HCT116 (cell line): ENCODE measurements around the gene FLNB. TPM values are rescaled to one million over a fixed set of nuclear protein-coding genes. Genes with fewer than 3 reads are reported as not detected.

Experiments used
- ATAC-seq: fragments of 200-7000 bp; cut with Tn5 transposase; 2 replicates; pipeline ENCODE4 v1.9.1; 2020; ENCODE audit warnings: mild to moderate bottlenecking, moderate library complexity
- BruUV-seq: library from RNA; stranded (reverse); fragments of 400-500 nt; replicated peaks from 2 replicates; lab custom pipeline; 2021; lab: Mats Ljungman, UMichigan
- CTCF ChIA-PET: fragments of 300-600 bp; sonication (Branson Sonifier 250); formaldehyde crosslinking; loops from one replicate; lab custom pipeline; 2021; ENCODE audit warnings: antibody characterized with exemption; lab: Charles Lee
- POLR2A ChIA-PET: fragments of 300-600, 350-600 bp; sonication (Branson Sonifier 250); formaldehyde crosslinking; loops from one replicate; lab custom pipeline; 2021; ENCODE audit warnings: antibody characterized with exemption; lab: Charles Lee
- RAD21 ChIA-PET, 2 experiments: fragments of 300-600 bp; sonication (Branson Sonifier 250); formaldehyde crosslinking; loops; one replicate each; lab custom pipeline; 2023; ENCODE audit warnings: low total read pairs in 2 of 2; ENCODE audit not compliant: uncharacterized antibody in 2 of 2, unreplicated experiment in 2 of 2, low non-redundant PET in 1 of 2; lab: Charles Lee
- DNase-seq: peaks from one replicate; pipeline ENCODE4 v3.0.0-alpha.2; 2010; ENCODE audit warnings: low read depth, low spot score
- H2AFZ ChIP-seq: fragments of 200-600 bp; shearing (Covaris generic), sonication (generic); 2 replicates; pipeline ENCODE4 v1.6.1; 2017; ENCODE audit warnings: low read depth, mixed run types, mixed read lengths, antibody characterized with exemption, low read length; ENCODE audit not compliant: poor library complexity, severe bottlenecking
- H3K27ac ChIP-seq: 2 replicates; pipeline ENCODE4 v1.5.1; 2012; ENCODE audit warnings: low read depth, low read length
- H3K27me3 ChIP-seq: fragments of 200-600 bp; sonication (generic); 2 replicates; pipeline ENCODE4 v1.6.1; 2016; ENCODE audit warnings: mixed run types, low read length, mixed read lengths; ENCODE audit not compliant: insufficient read depth
- H3K36me3 ChIP-seq, 2 experiments: fragments of 200-500 bp in 1 of 2; fragments of 200-600 bp in 1 of 2; sonication (Bioruptor generic) in 1 of 2; sonication (generic) in 1 of 2; 2 replicates each; pipeline versions ENCODE4 v1.5.1 to v1.6.1; 2014 to 2016; ENCODE audit warnings: low read length in 2 of 2, inconsistent platforms in 1 of 2, mixed read lengths in 1 of 2, mixed run types in 1 of 2; ENCODE audit not compliant: insufficient read depth in 2 of 2, control insufficient read depth in 1 of 2
- H3K4me1 ChIP-seq, 2 experiments: fragments of 200-600 bp in 1 of 2; sonication (generic) in 1 of 2; 2 replicates each; pipeline versions ENCODE4 v1.5.1 to v1.6.1; 2012 to 2017; ENCODE audit warnings: low read length in 2 of 2, inconsistent platforms in 1 of 2, mild to moderate bottlenecking in 1 of 2, mixed read lengths in 1 of 2, mixed run types in 1 of 2, moderate library complexity in 1 of 2; ENCODE audit not compliant: insufficient read depth in 2 of 2, control insufficient read depth in 1 of 2
- H3K4me2 ChIP-seq: fragments of 200-600 bp; sonication (generic); 2 replicates; pipeline ENCODE4 v1.6.1; 2017; ENCODE audit warnings: mixed run types, low read length, mixed read lengths
- H3K4me3 ChIP-seq, 2 experiments: fragments of 200-600 bp in 1 of 2; sonication (generic) in 1 of 2; replicated peaks in 1 of 2; 2 replicates each; pipeline ENCODE4 v1.5.1; 2011 to 2016; ENCODE audit warnings: low read length in 2 of 2, control low read depth in 1 of 2, low read depth in 1 of 2, mild to moderate bottlenecking in 1 of 2, mixed read lengths in 1 of 2, mixed run types in 1 of 2
- H3K79me2 ChIP-seq: fragments of 200-600 bp; sonication (generic); 2 replicates; pipeline ENCODE4 v1.6.1; 2017; ENCODE audit warnings: mild to moderate bottlenecking, mixed run types, low read length, moderate library complexity, mixed read lengths; ENCODE audit not compliant: insufficient read depth
- H3K9ac ChIP-seq: fragments of 200-600 bp; sonication (generic); 2 replicates; pipeline ENCODE4 v1.6.1; 2016; ENCODE audit warnings: low read length, mixed read lengths
- H3K9me2 ChIP-seq: fragments of 200-600 bp; sonication (generic), shearing (Covaris generic); 2 replicates; pipeline ENCODE4 v1.6.1; 2017; ENCODE audit warnings: mixed run types, mild to moderate bottlenecking, moderate library complexity; ENCODE audit not compliant: insufficient read depth
- H3K9me3 ChIP-seq, 2 experiments: fragments of 200-500 bp in 1 of 2; fragments of 200-600 bp in 1 of 2; sonication (Bioruptor generic) in 1 of 2; sonication (generic) in 1 of 2; 2 replicates each; pipeline ENCODE4 v1.6.1; 2014 to 2017; ENCODE audit warnings: low read length in 2 of 2, mixed read lengths in 2 of 2, inconsistent platforms in 1 of 2, low read depth in 1 of 2, mild to moderate bottlenecking in 1 of 2, mixed run types in 1 of 2, moderate library complexity in 1 of 2; ENCODE audit not compliant: control insufficient read depth in 1 of 2, insufficient read depth in 1 of 2
- H4K20me1 ChIP-seq: fragments of 200-600 bp; sonication (generic), shearing (Covaris generic); 2 replicates; pipeline ENCODE4 v1.6.1; 2017; ENCODE audit warnings: mixed run types, mild to moderate bottlenecking, moderate library complexity; ENCODE audit not compliant: insufficient read depth
- ATF3 ChIP-seq: IDR thresholded peaks from 2 replicates; pipeline ENCODE4 v1.6.1; 2012
- CEBPB ChIP-seq: IDR thresholded peaks from 2 replicates; pipeline ENCODE4 v1.6.1; 2012; ENCODE audit warnings: low read depth
- CTCF ChIP-seq, 3 experiments: fragments of 200-600 bp in 1 of 3; sonication (generic) in 1 of 3; IDR thresholded peaks in 2 of 3; conservative IDR thresholded peaks in 1 of 3; 2 replicates each; pipeline ENCODE4 v1.5.1; 2012 to 2017; ENCODE audit warnings: low read depth in 2 of 3, low read length in 2 of 3, antibody characterized with exemption in 1 of 3, borderline replicate concordance in 1 of 3, control low read depth in 1 of 3, mild to moderate bottlenecking in 1 of 3, mixed read lengths in 1 of 3, mixed run types in 1 of 3, moderate library complexity in 1 of 3; ENCODE audit not compliant: insufficient read depth in 1 of 3
- EGR1 ChIP-seq: IDR thresholded peaks from 2 replicates; pipeline ENCODE4 v1.6.1; 2012; ENCODE audit warnings: low read depth
- ELF1 ChIP-seq: IDR thresholded peaks from 2 replicates; pipeline ENCODE4 v1.6.1; 2012; ENCODE audit warnings: low read depth, borderline replicate concordance
- EZH2phosphoT487 ChIP-seq: fragments of 200-600 bp; IDR thresholded peaks from 2 replicates; pipeline ENCODE4 v1.6.1; 2018; ENCODE audit warnings: antibody characterized with exemption, borderline replicate concordance
- FOSL1 ChIP-seq: IDR thresholded peaks from 2 replicates; pipeline ENCODE4 v1.6.1; 2012; ENCODE audit warnings: low read depth
- RAD21 ChIP-seq: IDR thresholded peaks from 2 replicates; pipeline ENCODE4 v1.6.1; 2012; ENCODE audit warnings: low read depth, mild to moderate bottlenecking
- REST ChIP-seq: IDR thresholded peaks from 2 replicates; pipeline ENCODE4 v1.6.1; 2012; ENCODE audit warnings: low read depth
- TCF7L2 ChIP-seq: IDR thresholded peaks from 2 replicates; pipeline ENCODE4 v1.7.0; 2011; ENCODE audit warnings: borderline replicate concordance, inconsistent platforms; ENCODE audit not compliant: insufficient read depth, insufficient read length; ENCODE audit errors: extremely low read depth
- ZFX ChIP-seq: fragments of 450-650 bp; IDR thresholded peaks from 2 replicates; pipeline ENCODE4 v1.6.1; 2017
- ZNF274 ChIP-seq: fragments of 200-500 bp; sonication (Bioruptor generic); IDR thresholded peaks from 2 replicates; pipeline ENCODE4 v1.6.1; 2014; ENCODE audit warnings: mild to moderate bottlenecking, low read depth, low read length, inconsistent platforms
- intact Hi-C: fragments of 100-400 bp; cut with micrococcal nuclease; formaldehyde crosslinking; loops from 2 replicates; pipeline ENCODE4 v1.10.0; 2022
- total RNA-seq: library from RNA; stranded (reverse); gene quantifications from one replicate; pipeline ENCODE4 v1.2.1, GENCODE V29; 2021; ENCODE audit not compliant: unreplicated experiment

FLNB gene
- total RNA-seq, 1 experiment from 2014 or later = 116 TPM

- H3K9me3 ChIP-seq = no peaks in the 10 kb centered on the region
- H3K4me1 ChIP-seq = peaks cover 0 to 16% of the 10 kb centered on the region in 2 experiments; a peak in 2 of 4 replicates
- TF ChIP-seq FOSL1 (no peak), ZFX (no peak), TCF7L2 (no peak), EZH2phosphoT487 (no peak)
- H3K9me2 ChIP-seq = no peaks in the 10 kb centered on the region
- BruUV-seq = no TSS peak
- ChIA-PET POLR2A (no interaction called here), CTCF (no interaction called here), RAD21 (interaction anchor here in 1 of 2 experiments (0.7 kb wide), 1 partner anchor 93 kb away, joined by 3 read pairs; no protein-coding TSS in a partner anchor)
- ATAC-seq = no peak
- no peaks in the 10 kb centered on the region for H3K36me3 ChIP-seq
- H2AFZ ChIP-seq = peak overlapping the region; percentile 12
- no peaks in the 10 kb centered on the region for H4K20me1 ChIP-seq
- H3K27me3 ChIP-seq = no peaks in the 10 kb centered on the region
- no peaks in the 10 kb centered on the region for H3K79me2 ChIP-seq
- intact Hi-C loops = no loop called here
- no peak overlapping the region for H3K4me2 ChIP-seq
- no peak overlapping the region for H3K4me3 ChIP-seq
- H3K27ac ChIP-seq = no peak overlapping the region
- no peak for DNase-seq
- H3K9ac ChIP-seq = no peak overlapping the region
Observed at GRCh38 chr3:57998366-57999283, 9.6 kb upstream of the FLNB start.

- Histone ChIP-seq H3K79me2 (no peaks in the 10 kb centered on the region), H4K20me1 (no peaks in the 10 kb centered on the region), H3K27ac (no peak overlapping the region), H3K9ac (no peak overlapping the region), H3K27me3 (no peaks in the 10 kb centered on the region), H3K4me3 (no peak overlapping the region), H3K9me3 (no peaks in the 10 kb centered on the region), H3K36me3 (no peaks in the 10 kb centered on the region), H3K4me1 (peaks cover 0 to 16% of the 10 kb centered on the region in 2 experiments; a peak in 2 of 4 replicates), H2AFZ (no peak overlapping the region), H3K4me2 (no peak overlapping the region), H3K9me2 (no peaks in the 10 kb centered on the region)
- RAD21 ChIA-PET = no interaction called here
- no TSS peak for BruUV-seq
- intact Hi-C loops = loop anchor here (10.0 kb wide), 1 partner anchor 115 kb away; no protein-coding TSS in a partner anchor
- CTCF ChIA-PET = no interaction called here
- POLR2A ChIA-PET = no interaction called here
- ATAC-seq (no peak), DNase-seq (no peak)
- TF ChIP-seq CEBPB (no peak), ATF3 (no peak), EGR1 (no peak), RAD21 (no peak), TCF7L2 (no peak), CTCF (IDR thresholded peaks at IDR 0.05 in 2 of 3, conservative IDR thresholded peaks at IDR 0.05 in 1 of 3; ENCODE audit: borderline replicate concordance in 1 of 3, insufficient read depth in 1 of 3, low read depth in 2 of 3, low read length in 2 of 3) (no peak), ZNF274 (no peak), REST (no peak), ELF1 (no peak)
Observed at GRCh38 chr3:57999417-58000115, 8.7 kb upstream of the FLNB start.
